GM12874 (cell line): ENCODE results near the gene PTMA.

ENCODE experiments used
- CTCF ChIP-seq: IDR thresholded peaks from 2 replicates; pipeline ENCODE4 v1.5.1; 2011; ENCODE audit warnings: low read depth, mild to moderate bottlenecking, control low read depth, low read length, moderate library complexity; ENCODE audit not compliant: insufficient read depth

Gene PTMA

GRCh38 chr2:231672617-231673347, 35.5 kb upstream of the PTMA start:
- TF ChIP-seq CTCF = peak; percentile 67

DNA sequence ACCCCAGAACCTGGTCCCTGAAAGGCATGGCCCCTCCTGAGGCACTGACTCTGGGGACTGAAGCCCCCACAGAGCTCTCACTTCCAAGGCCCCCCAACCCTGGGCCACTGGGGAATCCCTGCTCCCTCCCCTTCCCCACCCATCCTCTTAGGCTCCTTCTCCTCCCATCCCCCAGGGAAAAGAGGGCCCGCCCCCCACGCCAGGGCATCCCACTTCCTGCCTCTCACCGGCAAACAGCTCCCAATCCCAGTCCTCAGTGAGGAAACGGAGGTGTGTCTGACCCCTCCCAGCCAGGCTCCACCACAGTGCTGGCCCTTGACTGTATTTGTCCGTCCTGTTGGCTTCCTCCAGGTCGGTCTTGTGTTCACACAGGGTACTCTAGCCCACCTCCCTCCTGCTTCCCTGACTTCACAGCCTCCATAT, 35.0 kb upstream of the PTMA start:
- no peak for TF ChIP-seq CTCF

DNA sequence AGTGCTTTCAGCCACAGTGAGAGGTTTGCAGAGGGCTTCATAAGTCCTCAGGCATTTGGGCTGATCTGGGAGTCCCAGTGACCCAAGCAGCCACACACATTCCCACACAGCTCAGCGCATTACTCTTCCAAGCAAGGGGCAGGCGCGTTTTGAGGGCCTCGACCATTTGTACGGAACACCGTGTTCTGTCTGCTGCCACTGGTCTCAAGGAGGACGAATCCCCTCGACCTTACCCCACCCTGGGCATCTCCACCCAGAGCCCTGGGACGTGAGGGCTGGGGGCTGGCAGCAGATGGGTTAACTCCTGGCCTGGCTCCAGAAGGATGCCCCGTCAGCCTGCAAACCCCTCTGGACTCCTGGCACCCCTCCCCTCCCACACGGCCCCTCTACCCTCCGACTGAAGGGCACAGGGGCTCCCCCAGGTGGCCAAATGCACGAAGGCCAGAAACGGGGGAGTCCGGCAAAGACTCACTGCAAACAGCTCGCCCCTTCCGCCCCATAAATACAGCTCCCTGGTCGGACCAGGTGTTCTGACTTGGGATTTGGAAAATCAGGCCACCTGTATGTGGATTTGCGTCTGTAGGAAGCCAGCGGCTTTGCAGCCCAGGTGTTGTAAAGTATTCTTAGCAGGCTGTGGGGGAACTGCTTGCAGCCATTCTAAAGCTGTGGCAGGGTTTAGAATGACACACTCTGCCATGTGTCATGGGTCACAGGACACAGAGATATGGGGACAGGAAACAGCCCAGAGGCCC, 33.6 kb upstream of the PTMA start:
- peak; percentile 92 for TF ChIP-seq CTCF

DNA sequence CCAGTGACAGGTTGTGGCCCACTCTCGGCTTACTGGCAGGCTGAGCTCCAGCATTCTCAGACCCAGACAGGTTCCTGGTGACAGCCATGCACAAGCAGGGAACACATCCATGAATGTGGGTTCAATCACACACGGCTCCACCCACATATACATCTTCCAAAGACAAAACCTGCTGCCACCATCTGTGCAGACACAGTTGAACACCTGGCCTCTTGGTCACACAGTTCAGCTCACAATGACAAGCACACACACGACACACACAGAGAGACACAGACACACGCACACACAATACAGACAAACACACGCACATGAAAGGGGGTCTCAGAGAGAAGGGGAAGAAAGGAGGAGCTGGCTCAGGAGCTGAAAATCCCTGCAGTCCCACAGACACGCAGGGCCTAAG, 32.1 kb upstream of the PTMA start:
- no peak for TF ChIP-seq CTCF

DNA sequence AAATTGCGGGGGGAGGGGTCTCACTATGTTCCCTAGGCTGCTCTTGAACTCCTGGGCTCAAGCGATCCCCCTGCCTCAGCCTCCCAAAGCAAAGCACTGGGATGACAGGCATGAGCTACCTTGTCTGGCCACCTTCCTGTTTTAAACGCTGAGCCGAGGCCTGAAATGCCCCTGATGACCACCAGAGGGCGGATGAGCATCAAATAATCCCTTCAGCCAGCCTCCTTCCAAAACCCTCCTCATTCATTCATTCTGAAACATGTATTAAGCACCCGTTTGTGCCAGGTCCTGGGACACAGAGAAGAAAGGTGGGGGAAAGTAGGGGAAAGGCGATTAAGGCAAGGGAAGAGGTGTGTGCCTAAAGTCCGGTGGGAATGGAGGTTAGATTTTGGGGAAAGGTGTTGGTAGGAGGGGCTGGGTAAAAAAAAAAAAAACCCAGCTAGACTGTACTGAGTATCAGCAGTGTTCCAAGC, 30.7 kb upstream of the PTMA start:
- TF ChIP-seq CTCF = peak; percentile 89

DNA sequence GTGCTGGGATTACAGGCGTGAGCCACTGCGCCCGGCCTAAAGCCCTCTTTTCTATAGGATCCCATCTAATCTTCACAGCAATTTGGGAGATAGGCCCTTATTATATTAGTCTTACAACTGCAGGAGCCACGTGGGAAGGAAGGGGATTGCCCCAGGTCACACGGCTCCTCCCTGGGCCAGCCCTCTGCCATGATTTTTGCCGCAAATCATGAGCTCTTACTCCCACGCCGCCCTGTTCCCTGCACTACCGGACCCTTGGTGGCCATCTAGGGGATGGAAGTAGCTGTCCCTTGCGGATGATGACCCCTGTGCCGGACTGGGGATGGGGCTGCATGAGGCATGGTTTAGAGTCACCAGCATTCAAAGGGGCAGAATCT, 28.4 kb upstream of the PTMA start:
- TF ChIP-seq CTCF = no peak

DNA sequence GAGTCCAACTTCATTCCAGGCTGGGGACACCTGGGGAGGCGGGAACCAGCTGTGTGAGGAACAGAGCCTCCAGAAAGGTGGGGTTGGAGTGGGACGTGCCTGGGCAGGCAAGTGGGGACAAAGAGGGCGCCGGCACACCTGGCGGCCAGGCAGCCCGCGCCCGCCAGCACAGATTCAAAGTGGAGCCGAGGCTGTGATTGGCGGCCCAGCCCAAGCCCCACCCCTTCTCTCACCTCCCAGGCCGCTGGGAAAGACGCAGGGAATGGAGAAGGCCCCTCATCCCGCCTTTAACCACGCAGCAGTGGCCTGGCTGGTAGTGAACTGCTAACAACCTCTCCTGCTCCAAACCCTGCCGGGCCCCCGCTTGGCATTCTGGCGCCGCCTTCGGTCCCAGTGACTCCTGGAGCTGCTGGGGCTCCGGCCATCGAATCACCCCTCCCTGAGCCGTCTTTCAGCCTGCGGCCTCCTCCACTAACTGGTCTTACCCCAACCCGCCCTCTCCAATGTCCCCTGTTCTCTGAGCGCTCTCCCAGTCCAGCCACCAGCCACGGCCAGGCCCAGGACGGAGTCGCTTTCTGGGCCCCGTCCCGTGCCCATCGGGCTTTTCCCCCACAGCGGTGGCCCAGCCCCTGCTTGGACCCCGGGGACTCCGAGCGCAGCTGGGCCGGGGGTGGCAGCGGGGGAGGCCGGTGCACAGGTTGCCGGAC, 27.9 kb upstream of the PTMA start:
- TF ChIP-seq CTCF = no peak
